Measurements from ENCODE around the gene NUS1. TPM values are rescaled to one million over a fixed set of nuclear protein-coding genes. Genes with fewer than 3 reads are reported as not detected.
"Not testable (repeated sequence)": the region's sequence is repeated elsewhere in the genome, so short reads cannot be mapped to it uniquely, and the experiment has no call there.

Gene NUS1
- total RNA-seq, 6 donors from 2014 or later, result 8.2 to 37.5 (median 30.0) TPM

- DNase-seq (no peak), ATAC-seq (ENCODE audit: low FRiP score in 2 of 2) (no peak)
- 90 to 95% methylated on average over 2 of the region's 2 CpGs for WGBS, 2 donors
- no peak for TF ChIP-seq EP300 (IDR thresholded peaks at IDR 0.05)
- Histone ChIP-seq H3K4me1 (no peaks in the 10 kb centered on the region), H3K36me3 (no peaks in the 10 kb centered on the region), H3K9me3 (peaks cover 0 to 5% (median 0%) of the 10 kb centered on the region in 4 donors), H3K27ac (no peak overlapping the region), H3K27me3 (no peaks in the 10 kb centered on the region), H3K4me3 (no peak overlapping the region)
Observed at GRCh38 chr6:117642976-117643375, 32.3 kb upstream of the NUS1 start.

- WGBS, 2 donors, result 75 to 83% methylated on average over 3 of the region's 3 CpGs
- not testable (repeated sequence) for H3K36me3 ChIP-seq; H3K4me3 ChIP-seq; DNase-seq; ATAC-seq (ENCODE audit: low FRiP score in 2 of 2); H3K27me3 ChIP-seq; H3K9me3 ChIP-seq; H3K4me1 ChIP-seq; H3K27ac ChIP-seq
Observed at GRCh38 chr6:117651984-117652383, 23.3 kb upstream of the NUS1 start.

- no peaks in the 10 kb centered on the region for H3K36me3 ChIP-seq
- ATAC-seq (ENCODE audit: low FRiP score in 2 of 2) (no peak), DNase-seq (no peak)
- 84 to 88% methylated on average over 2 of the region's 2 CpGs for WGBS, 2 donors
- no peak overlapping the region for H3K4me3 ChIP-seq
- no peaks in the 10 kb centered on the region for H3K27me3 ChIP-seq
- H3K27ac ChIP-seq, result no peak overlapping the region
- no peaks in the 10 kb centered on the region for H3K9me3 ChIP-seq
- TF ChIP-seq POLR2AphosphoS5 (IDR thresholded peaks at IDR 0.05) (no peak), CTCF (IDR thresholded peaks at IDR 0.05) (no peak), EP300 (IDR thresholded peaks at IDR 0.05) (no peak), POLR2A (IDR thresholded peaks at IDR 0.05) (no peak)
- H3K4me1 ChIP-seq, result no peaks in the 10 kb centered on the region
Observed at GRCh38 chr6:117653949-117654348, 21.3 kb upstream of the NUS1 start.

GRCh38 chr6:117655380-117655779 is 19.9 kb upstream of the NUS1 start:
- Histone ChIP-seq H3K27me3 (no peaks in the 10 kb centered on the region), H3K27ac (no peak overlapping the region), H3K4me1 (no peaks in the 10 kb centered on the region), H3K36me3 (no peaks in the 10 kb centered on the region), H3K9me3 (no peaks in the 10 kb centered on the region), H3K4me3 (no peak overlapping the region)
- WGBS, 2 donors, result 82 to 88% methylated on average over 2 of the region's 2 CpGs
- DNase-seq (no peak), ATAC-seq (ENCODE audit: low FRiP score in 2 of 2) (no peak)
- TF ChIP-seq CTCF (IDR thresholded peaks at IDR 0.05) (no peak), EP300 (IDR thresholded peaks at IDR 0.05) (no peak), POLR2A (IDR thresholded peaks at IDR 0.05) (no peak), POLR2AphosphoS5 (IDR thresholded peaks at IDR 0.05) (no peak)

- ATAC-seq (ENCODE audit: low FRiP score in 2 of 2), result no peak
Observed at GRCh38 chr6:117666881-117667280, 8.4 kb upstream of the NUS1 start.

GRCh38 chr6:117668736-117669135 is 6.5 kb upstream of the NUS1 start:
- DNase-seq (no peak), ATAC-seq (ENCODE audit: low FRiP score in 2 of 2) (no peak)
- Histone ChIP-seq H3K27ac (no peak overlapping the region), H3K4me3 (no peak overlapping the region), H3K4me1 (no peaks in the 10 kb centered on the region), H3K9me3 (no peaks in the 10 kb centered on the region), H3K27me3 (no peaks in the 10 kb centered on the region), H3K36me3 (no peaks in the 10 kb centered on the region)
- TF ChIP-seq EP300 (IDR thresholded peaks at IDR 0.05) (no peak), CTCF (IDR thresholded peaks at IDR 0.05) (no peak), POLR2AphosphoS5 (IDR thresholded peaks at IDR 0.05) (no peak), POLR2A (IDR thresholded peaks at IDR 0.05) (no peak)

More at GRCh38 chr6:117666881-117667280, 8.4 kb upstream of the NUS1 start:
- Histone ChIP-seq H3K4me3 (no peak overlapping the region), H3K27ac (no peak overlapping the region), H3K36me3 (no peaks in the 10 kb centered on the region), H3K4me1 (no peaks in the 10 kb centered on the region), H3K27me3 (no peaks in the 10 kb centered on the region), H3K9me3 (no peaks in the 10 kb centered on the region)
- no peak for TF ChIP-seq POLR2AphosphoS5 (IDR thresholded peaks at IDR 0.05)
- 61 to 64% methylated on average over 1 of the region's 1 CpG for WGBS, 2 donors
- no peak for DNase-seq
